Measurements from ENCODE around the gene RBFA. TPM values are rescaled to one million over a fixed set of nuclear protein-coding genes. Genes with fewer than 3 reads are reported as not detected.

The RBFA gene
- 13.4 and 29.5 TPM in 2 replicates for total RNA-seq

GRCh38 chr18:80034068-80034851 lies at the start of gene RBFA:
Gene RBFA (plus strand): TSS chr18:80034434. CDS start chr18:80034496, 62 bp downstream.

GRCh38 chr18:79988451-79989194 lies 45.6 kb upstream of the RBFA start, which contains the start of gene TXNL4A:
Gene TXNL4A (minus strand): TSS chr18:79988563. CDS start chr18:79988392, 171 bp downstream.

Other genes with a start within 250 kb of the RBFA start
- 4.7 and 18.8 TPM in 2 replicates for gene KCNG2, start 236.5 kb upstream of the RBFA start, total RNA-seq
- 29.2 and 45.0 TPM in 2 replicates for gene SLC66A2, start 82.8 kb upstream of the RBFA start, total RNA-seq
- 13.7 and 61.7 TPM in 2 replicates for gene HSBP1L1, start 69.8 kb upstream of the RBFA start, total RNA-seq
- gene TXNL4A, start 45.9 kb upstream of the RBFA start, total RNA-seq = 46.5 and 58.8 TPM in 2 replicates
- 19.0 and 20.7 TPM in 2 replicates for gene ADNP2, start 74.8 kb downstream of the RBFA start, total RNA-seq
- 5.9 and 10.8 TPM in 2 replicates for gene PARD6G, start 213.1 kb downstream of the RBFA start, total RNA-seq